HG03378 (cell line): ENCODE data around the gene AK8.
A peak's percentile ranks its signal among the peaks of the same experiment; 100 is the strongest.
"Not testable (repeated sequence)": the region's sequence is repeated elsewhere in the genome, so short reads cannot be mapped to it uniquely, and the experiment has no call there.

Source experiments
- ATAC-seq: cut with Tn5 transposase; IDR thresholded peaks from one replicate; pipeline ENCODE4 v1.9.1; 2021; ENCODE audit warnings: mild to moderate bottlenecking, moderate library complexity; ENCODE audit not compliant: unreplicated experiment

AK8 gene

GRCh38 chr9:132774886-132775285, 103.2 kb downstream of the AK8 start:
- ATAC-seq, result no peak

- ATAC-seq, result no peak
Observed at GRCh38 chr9:132773764-132774339, 104.2 kb downstream of the AK8 start.

DNA sequence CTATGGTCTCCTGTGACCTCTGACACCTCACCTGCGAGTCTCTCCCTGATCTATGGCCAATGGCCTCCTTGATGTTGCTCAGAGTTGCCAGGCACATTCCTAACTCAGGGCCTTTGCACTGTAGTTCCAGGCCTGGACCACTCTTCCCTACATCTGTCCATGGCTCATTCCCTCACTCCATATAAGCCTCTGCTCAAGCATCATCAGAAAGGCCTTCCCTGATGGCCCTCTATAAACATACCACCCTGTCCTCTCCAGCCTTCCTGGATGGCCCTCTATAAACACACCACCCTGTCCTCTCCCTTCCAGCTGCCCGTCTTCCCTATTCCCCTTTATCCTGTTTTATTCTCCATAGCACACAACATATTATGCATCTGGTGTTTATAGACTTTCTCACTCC, 105.0 kb downstream of the AK8 start:
- ATAC-seq, result no peak

- not testable (repeated sequence) for ATAC-seq
Observed at GRCh38 chr9:132771752-132772151, 106.3 kb downstream of the AK8 start.

DNA sequence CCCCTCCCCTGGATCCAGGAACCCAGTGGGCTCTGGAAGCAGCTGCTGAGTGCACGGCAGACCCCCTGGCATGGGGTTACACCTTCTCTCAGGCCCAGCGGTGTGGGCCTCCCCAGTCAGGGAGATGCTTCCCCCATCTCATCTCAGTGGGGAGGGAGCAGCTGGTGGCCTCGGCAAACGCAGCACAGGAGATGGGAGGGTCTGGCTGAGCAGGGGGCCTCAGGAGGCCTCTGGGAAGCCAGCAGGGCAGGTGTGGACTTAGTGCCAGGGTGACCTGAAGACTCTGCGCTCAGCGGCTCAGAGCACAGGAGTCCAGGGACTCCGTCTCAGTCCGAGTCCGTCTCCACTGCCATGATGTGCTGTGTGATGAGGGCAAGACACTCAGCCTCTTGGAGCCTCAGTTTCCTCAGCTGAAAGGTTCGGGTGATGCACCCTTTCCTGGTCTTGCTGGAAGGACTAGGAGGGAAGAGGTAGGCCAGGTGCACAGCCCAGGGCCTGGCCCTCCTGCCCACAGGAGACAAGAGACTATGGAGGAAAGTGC, 107.2 kb downstream of the AK8 start:
- no peak for ATAC-seq

DNA sequence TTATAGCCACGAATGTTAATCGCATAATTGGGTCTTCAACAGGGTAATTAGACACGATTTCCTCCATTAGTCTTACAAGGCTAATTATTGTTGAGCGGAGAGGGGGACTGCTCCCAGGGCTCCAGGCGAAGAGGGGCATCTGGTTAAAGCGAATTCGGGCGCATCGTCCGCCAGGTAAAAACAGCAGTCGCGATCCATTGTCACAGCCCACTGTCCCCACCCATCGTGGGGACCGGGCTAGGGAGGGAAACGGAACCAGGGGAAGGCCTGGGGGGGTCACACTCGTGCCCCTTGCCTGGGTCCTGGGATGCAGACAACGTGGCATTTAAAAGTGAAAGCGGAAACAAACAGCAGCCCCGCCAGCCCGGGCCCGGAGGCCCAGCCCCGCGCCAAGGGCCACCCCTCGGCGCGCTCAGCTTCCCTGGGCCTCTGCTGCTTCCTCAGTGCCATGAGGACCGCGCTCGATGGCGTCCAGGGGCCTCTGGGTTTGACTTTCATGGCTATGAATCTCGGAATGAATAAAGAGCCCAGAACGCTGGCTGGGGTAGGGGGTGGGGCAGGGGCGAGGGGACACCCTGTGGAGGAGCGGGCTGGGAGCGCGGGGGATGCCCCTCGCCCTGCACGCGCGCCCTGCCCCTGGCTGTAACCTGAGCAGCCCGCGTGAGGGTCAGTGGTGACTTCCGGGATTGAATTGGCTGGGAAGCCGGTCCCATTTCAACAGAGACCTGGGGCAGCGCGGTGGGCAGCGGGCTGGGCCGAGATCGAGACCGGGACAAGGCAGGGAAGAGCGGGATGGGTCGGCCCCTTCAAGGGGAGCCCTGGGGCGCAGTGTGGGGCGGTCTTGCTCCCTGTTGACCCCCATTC, 107.9 kb downstream of the AK8 start:
- peak; percentile 53 for ATAC-seq

DNA sequence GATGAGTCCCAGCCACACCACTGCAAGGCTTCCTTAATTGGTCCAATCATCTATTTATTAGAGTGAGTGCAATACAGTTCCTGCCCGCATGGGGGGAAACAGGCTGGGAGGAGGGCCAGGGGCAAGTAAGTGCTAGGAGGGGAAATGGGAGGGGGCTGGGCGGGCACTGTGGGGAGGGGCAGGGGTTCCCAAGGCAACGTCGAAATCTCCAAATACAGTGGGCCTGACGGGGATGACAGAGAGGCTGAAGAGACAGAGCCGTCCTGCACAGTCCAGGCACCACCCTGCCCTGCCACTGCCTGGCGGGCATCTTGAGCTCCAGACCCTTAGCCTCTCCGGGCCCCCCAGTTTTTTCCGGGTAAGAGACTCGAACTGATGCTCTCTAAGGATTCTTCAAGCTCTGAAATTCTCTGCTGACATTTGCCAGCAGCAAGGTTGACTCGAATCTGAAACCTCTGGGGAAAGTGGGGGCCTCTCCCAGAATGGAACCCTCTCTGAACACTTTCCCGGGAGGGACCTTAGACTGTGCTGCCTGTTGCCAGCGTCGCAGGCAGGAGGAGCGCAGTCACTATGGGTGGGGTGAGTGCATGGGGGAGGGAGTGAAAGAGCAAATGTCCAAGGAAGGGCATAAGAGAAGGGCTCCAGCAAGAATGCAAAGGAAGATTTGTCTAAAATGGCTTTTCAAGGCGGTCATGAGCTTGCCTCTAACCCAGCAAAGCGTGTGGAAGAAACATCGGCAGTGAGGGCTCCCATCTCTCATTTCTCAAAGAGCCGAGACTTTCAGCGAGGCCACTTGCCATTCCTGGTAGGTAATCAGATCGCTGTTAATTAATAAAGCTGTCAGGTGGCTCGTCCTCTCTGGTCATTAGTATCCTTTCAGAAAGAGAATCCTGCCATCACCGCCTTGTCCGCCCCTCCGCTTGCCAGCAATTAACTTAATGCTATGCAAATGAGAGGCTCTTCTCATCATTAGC, 108.9 kb downstream of the AK8 start:
- ATAC-seq, result no peak

DNA sequence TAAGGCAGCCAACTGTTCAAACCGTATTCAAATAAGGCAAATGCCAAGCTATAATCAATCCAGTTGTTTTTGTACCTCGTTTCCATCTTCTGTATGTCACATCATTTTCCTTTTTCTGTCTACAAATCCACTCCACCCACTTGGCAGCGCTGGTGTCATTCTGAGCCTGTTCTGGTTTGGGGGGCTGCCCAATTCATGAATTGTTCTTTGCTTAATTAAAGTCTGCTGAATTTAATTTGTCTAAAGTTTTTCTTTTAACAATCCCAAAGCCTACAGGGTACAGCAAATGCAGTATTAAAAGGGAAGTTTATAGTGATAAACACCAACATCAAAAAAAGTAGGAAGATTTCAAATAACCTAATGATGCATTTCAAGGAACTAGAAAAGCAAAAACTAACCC, 114.5 kb downstream of the AK8 start:
- no peak for ATAC-seq

DNA sequence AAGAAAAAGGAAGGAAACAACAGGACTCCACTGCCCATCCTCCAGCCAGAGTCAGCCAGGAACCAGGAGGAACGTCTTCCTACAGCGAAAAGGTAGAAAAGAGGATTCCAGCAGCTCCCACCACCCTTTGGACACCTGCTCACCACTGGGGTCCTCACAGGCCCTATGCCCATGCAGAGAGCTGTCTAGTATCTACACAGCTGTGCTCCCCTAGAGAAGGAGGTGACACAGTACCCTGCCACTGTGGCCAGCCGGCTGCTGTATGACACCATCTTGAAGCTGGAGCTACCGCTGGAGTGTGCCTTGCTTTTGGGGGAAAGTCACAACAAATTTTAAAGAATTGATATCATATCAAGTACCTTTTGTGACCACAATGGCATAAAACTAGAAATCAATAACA, 115.2 kb downstream of the AK8 start:
- no peak for ATAC-seq

- ATAC-seq, result no peak
Observed at GRCh38 chr9:132761602-132762001, 116.5 kb downstream of the AK8 start.

GRCh38 chr9:132760057-132760456, 118.0 kb downstream of the AK8 start:
- no peak for ATAC-seq

- no peak for ATAC-seq
Observed at GRCh38 chr9:132757016-132757415, 121.1 kb downstream of the AK8 start.

- no peak for ATAC-seq
Observed at GRCh38 chr9:132756214-132756845, 121.8 kb downstream of the AK8 start.

DNA sequence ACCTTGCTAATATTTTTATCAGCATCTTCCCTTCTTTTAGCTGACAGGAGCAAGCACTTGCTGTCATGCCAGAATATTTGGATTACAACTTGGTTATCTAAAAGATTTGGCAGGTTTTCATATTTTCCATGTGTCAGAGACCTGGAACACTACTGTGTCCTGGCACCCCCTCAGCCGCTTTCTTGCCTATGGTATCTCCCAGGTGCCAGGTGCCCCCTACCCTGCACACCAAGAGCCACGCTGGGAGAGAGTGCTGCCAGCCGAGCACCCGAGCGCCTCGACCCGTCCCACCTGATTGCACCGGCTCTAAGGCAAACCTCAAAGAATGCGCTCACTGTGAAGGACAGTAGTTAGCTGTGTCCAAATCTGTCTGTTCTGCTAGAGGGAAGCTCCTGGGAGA, 123.0 kb downstream of the AK8 start:
- ATAC-seq, result no peak

DNA sequence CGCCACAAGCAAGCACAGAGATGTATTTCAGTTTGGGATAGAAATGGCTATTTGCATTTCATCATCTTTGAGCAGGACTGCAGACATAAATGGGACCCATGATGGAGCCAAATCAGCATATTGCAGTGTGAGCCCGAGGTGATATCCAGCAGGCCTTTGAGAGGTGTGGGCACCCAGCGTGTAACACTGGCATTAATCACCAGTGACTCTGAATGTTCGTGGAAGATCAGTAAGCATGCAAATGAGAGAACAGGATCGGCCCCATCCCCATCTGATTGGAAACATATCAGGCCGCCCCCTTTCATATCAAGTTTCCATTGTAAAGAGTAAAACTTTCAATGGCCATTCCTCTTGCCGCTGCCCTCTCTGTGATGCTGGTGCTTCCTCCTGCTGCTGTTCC, 123.8 kb downstream of the AK8 start:
- no peak for ATAC-seq

DNA sequence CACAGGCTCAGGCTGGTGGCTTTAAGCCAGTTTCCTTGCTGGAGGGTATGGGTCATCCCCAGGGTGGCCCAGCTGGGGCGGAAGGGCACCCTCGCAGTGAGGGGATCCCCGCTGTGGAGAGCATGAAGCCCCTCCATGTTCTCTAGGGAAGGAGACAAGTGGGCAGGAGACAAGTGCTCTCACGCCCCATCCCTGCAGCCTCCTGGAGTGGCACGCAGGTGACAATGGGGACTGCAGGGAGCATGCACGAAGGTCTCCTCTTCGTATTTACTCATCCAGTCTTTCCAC, 124.5 kb downstream of the AK8 start:
- no peak for ATAC-seq

GRCh38 chr9:132752877-132753592, 125.0 kb downstream of the AK8 start:
- ATAC-seq, result no peak

DNA sequence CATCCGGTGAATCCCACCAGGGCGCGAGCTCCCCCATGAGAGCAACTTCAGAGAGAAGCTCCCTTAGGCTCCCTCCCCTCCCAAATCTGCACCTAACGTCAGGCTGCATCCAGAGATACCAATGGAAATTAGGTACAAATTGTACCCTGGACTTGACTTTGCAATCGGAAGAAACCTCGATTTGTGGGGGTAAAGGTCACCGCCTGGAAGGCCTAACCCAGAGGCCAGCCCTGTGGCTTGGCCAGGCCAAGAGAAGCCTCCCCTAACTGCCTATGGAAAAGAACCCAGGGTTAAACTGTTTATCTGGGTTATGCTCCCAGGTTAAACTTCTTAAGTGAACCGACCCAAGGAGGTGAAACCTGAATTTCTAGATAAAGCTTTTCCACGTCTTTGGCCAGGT, 127.4 kb downstream of the AK8 start:
- ATAC-seq, result no peak

GRCh38 chr9:132749306-132749705, 128.8 kb downstream of the AK8 start:
- ATAC-seq, result no peak

- no peak for ATAC-seq
Observed at GRCh38 chr9:132748450-132748849, 129.6 kb downstream of the AK8 start.
